HG03025 (cell line): ENCODE results near the gene NCK1.

Experiments
- ATAC-seq: cut with Tn5 transposase; IDR thresholded peaks from one replicate; pipeline ENCODE4 v1.9.1; 2021; ENCODE audit warnings: mild to moderate bottlenecking, moderate library complexity; ENCODE audit not compliant: unreplicated experiment, low FRiP score

NCK1 gene

GRCh38 chr3:136904746-136905145 is 42.7 kb downstream of the NCK1 start:
- ATAC-seq, result no peak

GRCh38 chr3:136905549-136905948 is 43.5 kb downstream of the NCK1 start:
- no peak for ATAC-seq

- ATAC-seq, result no peak
These were observed 44.7 kb downstream of the NCK1 start for GRCh38 chr3:136906725-136907124.

- no peak for ATAC-seq
These were observed 46.3 kb downstream of the NCK1 start for GRCh38 chr3:136908297-136908696.

- ATAC-seq, result no peak
These were observed 47.2 kb downstream of the NCK1 start for GRCh38 chr3:136909187-136909586.

GRCh38 chr3:136910697-136911096 is 48.7 kb downstream of the NCK1 start:
- ATAC-seq, result no peak

- ATAC-seq, result no peak
These were observed 51.2 kb downstream of the NCK1 start for GRCh38 chr3:136913168-136913567.

GRCh38 chr3:136914739-136915138 is 52.7 kb downstream of the NCK1 start:
- ATAC-seq, result no peak

- no peak for ATAC-seq
These were observed 54.2 kb downstream of the NCK1 start for GRCh38 chr3:136916223-136916622.

GRCh38 chr3:136919799-136920580 is 58.0 kb downstream of the NCK1 start:
- ATAC-seq, result no peak

- no peak for ATAC-seq
These were observed 59.0 kb downstream of the NCK1 start for GRCh38 chr3:136920904-136921611.

GRCh38 chr3:136925425-136926190 is 63.6 kb downstream of the NCK1 start:
- ATAC-seq, result no peak

GRCh38 chr3:136928240-136928639 is 66.2 kb downstream of the NCK1 start:
- ATAC-seq, result no peak

GRCh38 chr3:136929977-136930670 is 68.1 kb downstream of the NCK1 start:
- no peak for ATAC-seq

GRCh38 chr3:136931606-136932005 is 69.6 kb downstream of the NCK1 start:
- no peak for ATAC-seq

GRCh38 chr3:136932523-136932922 is 70.5 kb downstream of the NCK1 start:
- no peak for ATAC-seq

- no peak for ATAC-seq
These were observed 71.2 kb downstream of the NCK1 start for GRCh38 chr3:136932978-136933772.

GRCh38 chr3:136937175-136937574 is 75.2 kb downstream of the NCK1 start:
- ATAC-seq, result no peak

- no peak for ATAC-seq
These were observed 75.8 kb downstream of the NCK1 start for GRCh38 chr3:136937851-136938250.

- ATAC-seq, result no peak
These were observed 76.3 kb downstream of the NCK1 start for GRCh38 chr3:136938334-136938733.
